SU-DHL-6 (cell line): ENCODE measurements around the gene RNF214.

Experiments used
- CTCF ChIP-seq: fragments of 200-600 bp; sonication (generic); IDR thresholded peaks from one replicate; pipeline ENCODE4 v1.5.1; 2017; ENCODE audit warnings: antibody characterized with exemption, mild to moderate bottlenecking, low read length, moderate library complexity; ENCODE audit not compliant: insufficient read depth, poor library complexity, severe bottlenecking
- EZH2phosphoT487 ChIP-seq: fragments of 200-600 bp; sonication (generic), shearing (Covaris generic); conservative IDR thresholded peaks from 2 replicates; pipeline ENCODE4 v1.6.1; 2018; ENCODE audit warnings: mild to moderate bottlenecking, antibody characterized with exemption, low read length, moderate library complexity, mixed read lengths

- no peak for TF ChIP-seq CTCF
- no peak for TF ChIP-seq EZH2phosphoT487
Measured at GRCh38 chr11:117284053-117284452, 51.6 kb downstream of the RNF214 start.
